ENCODE data around the gene CRABP1.

- TF ChIP-seq REST (IDR thresholded peaks at IDR 0.05; ENCODE audit: insufficient read depth in 1 of 2, low read depth in 2 of 2, low read length in 2 of 2) (no peak), TAF1 (IDR thresholded peaks at IDR 0.05; ENCODE audit: borderline replicate concordance, insufficient read depth, low read length) (no peak), POLR2AphosphoS5 (IDR thresholded peaks at IDR 0.05; ENCODE audit: low read depth, low read length) (no peak)
These were observed 49.2 kb downstream of the CRABP1 start for GRCh38 chr15:78389322-78389721.
